Measurements from ENCODE around the gene ASCL2. TPM values are rescaled to one million over a fixed set of nuclear protein-coding genes. Genes with fewer than 3 reads are reported as not detected.

ASCL2 gene
- total and polyA plus RNA-seq, 2 donors (not counting 3 experiments of a cell fraction or from before 2014, with no cell fraction given) = not detected

- POLR2A ChIA-PET = no interaction called here
Measured at GRCh38 chr11:2275334-2276279, 5.2 kb upstream of the ASCL2 start.

DNA sequence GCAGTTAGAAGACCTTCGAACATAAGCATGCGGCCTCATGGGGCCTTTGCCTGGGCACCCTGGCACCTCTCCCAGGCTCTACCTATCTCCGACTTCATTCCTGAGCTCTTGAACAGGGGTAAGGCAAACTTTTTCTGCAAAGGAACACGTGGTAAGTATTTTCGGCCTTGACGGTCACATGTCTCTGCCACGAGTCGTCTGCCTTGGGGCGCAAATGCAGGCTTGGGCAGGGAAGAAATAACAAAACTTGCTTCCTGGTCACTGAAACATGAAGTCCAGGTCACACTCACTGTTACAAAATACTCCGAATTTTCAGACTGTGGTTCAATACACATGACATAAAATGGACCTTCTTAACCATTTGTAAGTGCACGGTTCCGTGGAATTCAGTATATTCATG, 3.4 kb upstream of the ASCL2 start:
- DNase-seq (ENCODE audit: low read depth, low spot score) = no peak
- H3K4me3 ChIP-seq (replicated peaks in 1 of 3; ENCODE audit: insufficient read depth in 1 of 3, low read depth in 1 of 3, low read length in 3 of 3) = no peak overlapping the region
- H3K27me3 ChIP-seq (ENCODE audit: control insufficient read depth in 2 of 2, insufficient read depth in 2 of 2, low read length in 2 of 2) = peaks cover 28 to 34% of the 10 kb centered on the region in 2 experiments
- no peak overlapping the region for H3K9ac ChIP-seq (replicated peaks; ENCODE audit: extremely low read depth, insufficient read depth, low read length)
- no peak overlapping the region for H2AFZ ChIP-seq (ENCODE audit: low read depth, low read length)
- intact Hi-C loops (cut with micrococcal nuclease) = no loop called here
- no peaks in the 10 kb centered on the region for H3K4me1 ChIP-seq (ENCODE audit: control insufficient read depth, extremely low read depth, insufficient read depth, low read length)
- H3K36me3 ChIP-seq (ENCODE audit: control insufficient read depth in 2 of 2, extremely low read depth in 1 of 2, insufficient read depth in 2 of 2, low read length in 2 of 2) = no peaks in the 10 kb centered on the region
- FAIRE-seq = no peak
- no TSS peak for BruUV-seq (replicated peaks)
- CTCF ChIA-PET = interaction anchor here (1.1 kb wide), 1 partner anchor 151 kb away, joined by 3 read pairs; no protein-coding TSS in a partner anchor
- POLR2A ChIA-PET = no interaction called here
- TF ChIP-seq, protein P1, sequence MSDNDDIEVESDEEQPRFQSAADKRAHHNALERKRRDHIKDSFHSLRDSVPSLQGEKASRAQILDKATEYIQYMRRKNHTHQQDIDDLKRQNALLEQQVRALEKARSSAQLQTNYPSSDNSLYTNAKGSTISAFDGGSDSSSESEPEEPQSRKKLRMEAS (IDR thresholded peaks at IDR 0.05; ENCODE audit: insufficient read depth, insufficient read length) = peak; percentile 14
- no peak for TF ChIP-seq FOS (IDR thresholded peaks at IDR 0.05; ENCODE audit: borderline replicate concordance, insufficient read depth, low read length)
- H4K20me1 ChIP-seq (replicated peaks; ENCODE audit: control insufficient read depth, extremely low read depth, insufficient read depth, low read length) = no peaks in the 10 kb centered on the region
- no peaks in the 10 kb centered on the region for H3K9me3 ChIP-seq (replicated peaks; ENCODE audit: control insufficient read depth, insufficient read depth, low read length)
- H3K79me2 ChIP-seq (ENCODE audit: control insufficient read depth, insufficient read depth, low read length) = no peaks in the 10 kb centered on the region
- dilution Hi-C loops (cut with MboI; ENCODE audit: extremely low pct_ligation_motif_present, low sequenced_read_pairs) = no loop called here
- no peak overlapping the region for H3K27ac ChIP-seq (ENCODE audit: insufficient read depth, low read depth, low read length)
- no peaks in the 10 kb centered on the region for H3K9me1 ChIP-seq (replicated peaks; ENCODE audit: control insufficient read depth, extremely low read depth, insufficient read depth, low read length)
- no peak overlapping the region for H3K4me2 ChIP-seq (ENCODE audit: insufficient read depth, low read length)

More at GRCh38 chr11:2275334-2276279, 5.2 kb upstream of the ASCL2 start:
- BruUV-seq (replicated peaks) = no TSS peak
- no peaks in the 10 kb centered on the region for H3K36me3 ChIP-seq (ENCODE audit: control insufficient read depth in 2 of 2, extremely low read depth in 1 of 2, insufficient read depth in 2 of 2, low read length in 2 of 2)
- H2AFZ ChIP-seq (ENCODE audit: low read depth, low read length) = no peak overlapping the region
- dilution Hi-C loops (cut with MboI; ENCODE audit: extremely low pct_ligation_motif_present, low sequenced_read_pairs) (no loop called here), intact Hi-C loops (cut with micrococcal nuclease) (no loop called here)
- no peaks in the 10 kb centered on the region for H3K9me3 ChIP-seq (replicated peaks; ENCODE audit: control insufficient read depth, insufficient read depth, low read length)
- TF ChIP-seq, protein P1 (IDR thresholded peaks at IDR 0.05; ENCODE audit: insufficient read depth, insufficient read length) = no peak
- TF ChIP-seq GATA2 (IDR thresholded peaks at IDR 0.05; ENCODE audit: insufficient read depth, insufficient read length, low read depth, low read length) (no peak), POLR2A (IDR thresholded peaks at IDR 0.05; ENCODE audit: low read depth, low read length) (no peak), JUN (IDR thresholded peaks at IDR 0.05; ENCODE audit: borderline replicate concordance, insufficient read depth, insufficient read length, low read depth) (no peak), MYC (IDR thresholded peaks at IDR 0.05; ENCODE audit: low read depth, low read length) (no peak), POLR2AphosphoS5 (IDR thresholded peaks at IDR 0.05; ENCODE audit: insufficient read depth, low read depth, low read length) (no peak), EZH2 (IDR thresholded peaks at IDR 0.05; ENCODE audit: borderline replicate concordance, low read depth, low read length, severe bottlenecking) (no peak), FOS (IDR thresholded peaks at IDR 0.05; ENCODE audit: borderline replicate concordance, insufficient read depth, low read length) (no peak)
- FAIRE-seq = no peak
- no peaks in the 10 kb centered on the region for H3K4me1 ChIP-seq (ENCODE audit: control insufficient read depth, extremely low read depth, insufficient read depth, low read length)
- H3K9me1 ChIP-seq (replicated peaks; ENCODE audit: control insufficient read depth, extremely low read depth, insufficient read depth, low read length) = no peaks in the 10 kb centered on the region
- no peak overlapping the region for H3K4me2 ChIP-seq (ENCODE audit: insufficient read depth, low read length)
- CTCF ChIA-PET = interaction anchor here (1.5 kb wide), 1 partner anchor 48 kb away, joined by 4 read pairs; no protein-coding TSS in a partner anchor
- no peak overlapping the region for H3K27ac ChIP-seq (ENCODE audit: insufficient read depth, low read depth, low read length)
- H3K27me3 ChIP-seq (ENCODE audit: control insufficient read depth in 2 of 2, insufficient read depth in 2 of 2, low read length in 2 of 2) = peaks cover 23 to 24% of the 10 kb centered on the region in 2 experiments
- H3K4me3 ChIP-seq (replicated peaks in 1 of 3; ENCODE audit: insufficient read depth in 1 of 3, low read depth in 1 of 3, low read length in 3 of 3) = no peak overlapping the region
- H3K79me2 ChIP-seq (ENCODE audit: control insufficient read depth, insufficient read depth, low read length) = no peaks in the 10 kb centered on the region
- no peak for DNase-seq (ENCODE audit: low read depth, low spot score)
- H4K20me1 ChIP-seq (replicated peaks; ENCODE audit: control insufficient read depth, extremely low read depth, insufficient read depth, low read length) = no peaks in the 10 kb centered on the region
- no peak overlapping the region for H3K9ac ChIP-seq (replicated peaks; ENCODE audit: extremely low read depth, insufficient read depth, low read length)

All from endothelial cell of umbilical vein (primary cell).